Chondrocyte (in vitro differentiated cells): ENCODE measurements around the gene LMAN2. TPM values are rescaled to one million over a fixed set of nuclear protein-coding genes. Genes with fewer than 3 reads are reported as not detected.

Source experiments
- DNase-seq: peaks from one replicate; pipeline ENCODE4 v3.0.0; 2021; ENCODE audit warnings: mixed read lengths, low spot score
- H3K27ac Mint-ChIP-seq: one replicate; pipeline ENCODE4 v1.8.0; 2021; ENCODE audit warnings: mild to moderate bottlenecking, moderate library complexity, mixed read lengths; ENCODE audit not compliant: unreplicated experiment
- H3K27me3 Mint-ChIP-seq: 2 replicates; pipeline ENCODE4 v1.8.0; 2021; ENCODE audit warnings: low read depth, mixed read lengths
- H3K36me3 Mint-ChIP-seq: 2 replicates; pipeline ENCODE4 v1.8.0; 2021; ENCODE audit warnings: low read depth, mixed read lengths
- H3K4me1 Mint-ChIP-seq: 2 replicates; pipeline ENCODE4 v1.8.0; 2021; ENCODE audit warnings: low read depth, mild to moderate bottlenecking, mixed read lengths
- H3K4me3 Mint-ChIP-seq: one replicate; pipeline ENCODE4 v1.8.0; 2021; ENCODE audit warnings: mild to moderate bottlenecking, moderate library complexity, mixed read lengths; ENCODE audit not compliant: unreplicated experiment
- H3K9me3 Mint-ChIP-seq: 2 replicates; pipeline ENCODE4 v1.8.0; 2021; ENCODE audit warnings: low read depth, mixed read lengths
- CTCF ChIP-seq: fragments of 200-600 bp; sonication (generic); IDR thresholded peaks from 2 replicates; pipeline ENCODE4 v1.5.0; 2021; ENCODE audit warnings: antibody characterized with exemption, mild to moderate bottlenecking, moderate library complexity
- long read RNA-seq: library from polyadenylated mRNA; stranded (forward); transcript quantifications from one replicate; pipeline ENCODE4 v2.0.0, GENCODE V29; 2021
- total RNA-seq: library from RNA; stranded (reverse); gene quantifications from 3 replicates; pipeline ENCODE4 v1.2.1, GENCODE V29; 2021

The LMAN2 gene
- 76.6 to 128 TPM (median 83.4 TPM) in 3 replicates for total RNA-seq
- long read RNA-seq, transcript LMAN2-201 (8 exons, 1,800 nt): major isoform, 277 of 290 reads
- long read RNA-seq, partial matches to known transcripts: 8 of 290 reads
- long read RNA-seq, other reads (novel, unspliced or antisense): 3 of 290 reads

GRCh38 chr5:177351392-177352329, at the start of gene LMAN2:
Gene LMAN2 (minus strand): TSS chr5:177351668. CDS start chr5:177351647, 21 bp downstream.
- no peak for DNase-seq
- Mint-ChIP-seq H3K27me3 (no peaks in the 10 kb centered on the region), H3K9me3 (peaks cover 2% of the 10 kb centered on the region), H3K4me3 (peak within 1 kb of the TSS; percentile 95), H3K36me3 (no peaks in the 10 kb centered on the region), H3K4me1 (peaks cover 39% of the 10 kb centered on the region), H3K27ac (peak within 1 kb of the TSS; percentile 97)
- TF ChIP-seq CTCF: no peak

- TF ChIP-seq CTCF: no peak
- Mint-ChIP-seq H3K4me3 (no peak within 1 kb of the TSS), H3K27ac (no peak within 1 kb of the TSS), H3K36me3 (no peaks in the 10 kb centered on the region), H3K27me3 (peaks cover 6% of the 10 kb centered on the region), H3K4me1 (peaks cover 14% of the 10 kb centered on the region), H3K9me3 (no peaks in the 10 kb centered on the region)
- no peak for DNase-seq
These were observed 48.8 kb upstream of the LMAN2 start, which contains the start of gene PFN3 for GRCh38 chr5:177399997-177400868. Gene PFN3 (minus strand): TSS chr5:177400661. CDS start chr5:177400576, 85 bp downstream.

- DNase-seq: no peak
- Mint-ChIP-seq H3K27ac (no peak overlapping the region), H3K27me3 (peaks cover 6% of the 10 kb centered on the region), H3K4me3 (no peak overlapping the region), H3K4me1 (peaks cover 7% of the 10 kb centered on the region), H3K9me3 (no peaks in the 10 kb centered on the region), H3K36me3 (no peaks in the 10 kb centered on the region)
- TF ChIP-seq CTCF: no peak
These were observed 46.5 kb upstream of the LMAN2 start for GRCh38 chr5:177397875-177398390.

GRCh38 chr5:177396807-177397206, 45.3 kb upstream of the LMAN2 start:
- no peaks in the 10 kb centered on the region for H3K9me3 Mint-ChIP-seq
- no peaks in the 10 kb centered on the region for H3K36me3 Mint-ChIP-seq
- no peak for DNase-seq
- H3K4me3 Mint-ChIP-seq: no peak overlapping the region
- H3K27ac Mint-ChIP-seq: no peak overlapping the region
- TF ChIP-seq CTCF: no peak
- no peaks in the 10 kb centered on the region for H3K4me1 Mint-ChIP-seq
- peaks cover 2% of the 10 kb centered on the region for H3K27me3 Mint-ChIP-seq

- Mint-ChIP-seq H3K4me1 (no peaks in the 10 kb centered on the region), H3K36me3 (no peaks in the 10 kb centered on the region), H3K4me3 (no peak overlapping the region), H3K27me3 (peaks cover 2% of the 10 kb centered on the region), H3K9me3 (no peaks in the 10 kb centered on the region), H3K27ac (no peak overlapping the region)
- no peak for TF ChIP-seq CTCF
- DNase-seq: no peak
These were observed 44.6 kb upstream of the LMAN2 start for GRCh38 chr5:177396078-177396477.
